Effector CD8-positive, alpha-beta T cell (primary cell): ENCODE data around the gene RFTN2.
A peak's percentile ranks its signal among the peaks of the same experiment; 100 is the strongest.
"Not testable (repeated sequence)": the region's sequence is repeated elsewhere in the genome, so short reads cannot be mapped to it uniquely, and the experiment has no call there.

Experiments used
- DNase-seq: peaks from one replicate; lab custom pipeline; 2025; lab: John Stamatoyannopoulos, UW
- total RNA-seq, 4 experiments: gene quantifications; one replicate each; lab custom pipeline; 2026; lab: John Stamatoyannopoulos, UW

The RFTN2 gene
- total RNA-seq, result 0 reads per million in 4 experiments

- no peak for DNase-seq
Measured at GRCh38 chr2:197675246-197675645, at the start of gene RFTN2. RFTN2 (minus strand) TSS chr2:197675587; CDS start chr2:197675458, 129 bp downstream.

- DNase-seq, result no peak
Measured at GRCh38 chr2:197717863-197718262, 42.5 kb upstream of the RFTN2 start.

- no peak for DNase-seq
Measured at GRCh38 chr2:197713271-197713670, 37.9 kb upstream of the RFTN2 start.

- DNase-seq, result no peak
Measured at GRCh38 chr2:197711578-197711977, 36.2 kb upstream of the RFTN2 start.

- DNase-seq, result no peak
Measured at GRCh38 chr2:197710424-197711042, 35.1 kb upstream of the RFTN2 start.

GRCh38 chr2:197709140-197709539, 33.8 kb upstream of the RFTN2 start:
- DNase-seq, result not testable (repeated sequence)

GRCh38 chr2:197708331-197708730, 32.9 kb upstream of the RFTN2 start:
- no peak for DNase-seq

GRCh38 chr2:197707316-197708213, 32.2 kb upstream of the RFTN2 start:
- DNase-seq, result no peak

- DNase-seq, result no peak
Measured at GRCh38 chr2:197706839-197707207, 31.4 kb upstream of the RFTN2 start.

GRCh38 chr2:197705912-197706838, 30.8 kb upstream of the RFTN2 start:
- peak; percentile 3 for DNase-seq

- peak; percentile 87 for DNase-seq
Measured at GRCh38 chr2:197705121-197705911, 29.9 kb upstream of the RFTN2 start, which contains the start of gene MARS2. MARS2 (plus strand) TSS chr2:197705369; CDS start chr2:197705406, 37 bp downstream.

GRCh38 chr2:197704434-197705120, 29.2 kb upstream of the RFTN2 start:
- no peak for DNase-seq

- no peak for DNase-seq
Measured at GRCh38 chr2:197700960-197701359, 25.6 kb upstream of the RFTN2 start.

- DNase-seq, result not testable (repeated sequence)
Measured at GRCh38 chr2:197699724-197700123, 24.3 kb upstream of the RFTN2 start.

- DNase-seq, result not testable (repeated sequence)
Measured at GRCh38 chr2:197696571-197696970, 21.2 kb upstream of the RFTN2 start.

GRCh38 chr2:197695971-197696370, 20.6 kb upstream of the RFTN2 start:
- DNase-seq, result not testable (repeated sequence)

- not testable (repeated sequence) for DNase-seq
Measured at GRCh38 chr2:197695206-197695605, 19.8 kb upstream of the RFTN2 start.

- DNase-seq, result no peak
Measured at GRCh38 chr2:197677483-197677882, 2.1 kb upstream of the RFTN2 start.

GRCh38 chr2:197677056-197677455, 1.7 kb upstream of the RFTN2 start:
- no peak for DNase-seq

- no peak for DNase-seq
Measured at GRCh38 chr2:197675711-197676188, 363 bp upstream of the RFTN2 start.
